Left hindlimb (tissue), 1 donor: ENCODE measurements around the gene RIMS4.
A peak's percentile ranks its signal among the peaks of the same experiment; 100 is the strongest.

Experiments used
- DNase-seq: peaks from one replicate; pipeline ENCODE4 v3.0.0-alpha.2; 2018

RIMS4 gene

GRCh38 chr20:44738813-44739477 is 71.4 kb downstream of the RIMS4 start:
- no peak for DNase-seq

GRCh38 chr20:44737116-44737515 is 73.2 kb downstream of the RIMS4 start:
- DNase-seq, result no peak

GRCh38 chr20:44736170-44737021 is 74.0 kb downstream of the RIMS4 start:
- DNase-seq, result peak; percentile 70

DNA sequence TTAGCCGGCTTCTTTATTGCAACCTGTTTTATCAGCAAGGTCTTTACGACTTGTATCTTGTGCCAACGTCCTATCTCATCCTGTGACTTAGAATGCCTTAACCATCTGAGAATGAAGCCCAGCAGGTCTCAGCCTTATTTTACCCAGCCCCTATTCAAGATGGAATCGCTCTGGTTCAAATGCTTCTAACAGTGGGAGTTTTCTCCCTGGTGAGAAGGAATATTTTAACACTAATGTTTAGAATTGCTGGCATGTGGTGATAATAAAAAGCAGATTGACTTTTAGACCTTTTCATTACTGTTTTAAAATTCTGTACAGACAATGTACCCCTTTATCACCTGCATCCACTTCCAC is 74.6 kb downstream of the RIMS4 start:
- no peak for DNase-seq

- no peak for DNase-seq
Measured at GRCh38 chr20:44734938-44735337, 75.4 kb downstream of the RIMS4 start.

DNA sequence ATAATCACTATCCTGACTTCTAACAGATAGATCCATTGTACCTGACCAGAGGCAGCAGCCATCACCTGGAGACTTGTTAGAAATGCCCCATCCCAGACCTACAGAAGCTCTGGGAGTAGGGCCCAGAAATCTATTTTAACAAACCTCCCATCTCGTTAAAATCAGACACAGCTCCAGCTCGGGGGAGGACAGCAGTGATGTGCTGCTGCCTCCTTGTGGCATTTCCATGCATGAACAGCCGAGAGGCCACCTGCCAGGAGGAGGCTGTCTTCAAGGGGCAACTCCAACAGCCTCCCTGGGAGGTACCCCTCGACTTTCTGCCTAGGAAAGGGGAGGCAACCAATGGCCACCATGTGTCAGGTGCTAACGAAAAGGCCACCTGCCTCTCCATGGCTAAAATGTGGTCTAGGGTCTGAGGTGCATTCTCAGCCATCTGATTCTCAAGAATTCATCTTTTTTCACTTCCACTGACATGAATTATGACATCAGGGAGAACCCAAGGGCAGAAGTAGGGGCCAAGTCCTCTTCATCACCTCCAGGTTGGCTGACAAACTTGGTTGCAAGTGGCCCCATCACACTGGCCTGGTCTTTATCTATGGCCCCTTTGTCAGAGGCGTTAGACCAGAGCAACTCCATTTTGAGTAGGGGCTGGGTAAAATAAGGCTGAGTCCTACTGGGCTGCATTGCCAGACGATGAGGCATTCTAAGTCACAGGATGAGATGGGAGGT is 76.8 kb downstream of the RIMS4 start:
- DNase-seq, result peak; percentile 65

GRCh38 chr20:44732327-44732726 is 78.0 kb downstream of the RIMS4 start:
- DNase-seq, result no peak

DNA sequence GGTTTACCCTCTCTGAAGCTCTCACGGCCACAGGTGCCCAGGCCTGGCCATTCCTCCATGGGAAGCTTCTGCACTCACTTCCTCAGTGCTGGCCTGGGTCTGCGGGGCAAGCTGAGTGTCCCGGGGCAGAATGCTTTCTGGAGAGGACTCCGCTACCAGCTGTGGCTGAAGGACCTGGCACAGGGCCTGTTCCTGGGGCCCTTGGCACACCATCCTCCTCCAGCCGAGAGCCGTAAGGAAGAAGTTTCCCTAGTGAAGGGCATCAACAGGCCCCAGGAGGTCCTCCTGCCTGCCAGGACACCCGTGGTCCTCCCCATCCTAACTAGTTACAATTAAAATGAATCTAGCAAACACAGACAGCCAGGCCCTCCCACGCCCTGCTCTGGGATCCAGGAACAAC is 78.7 kb downstream of the RIMS4 start:
- no peak for DNase-seq

DNA sequence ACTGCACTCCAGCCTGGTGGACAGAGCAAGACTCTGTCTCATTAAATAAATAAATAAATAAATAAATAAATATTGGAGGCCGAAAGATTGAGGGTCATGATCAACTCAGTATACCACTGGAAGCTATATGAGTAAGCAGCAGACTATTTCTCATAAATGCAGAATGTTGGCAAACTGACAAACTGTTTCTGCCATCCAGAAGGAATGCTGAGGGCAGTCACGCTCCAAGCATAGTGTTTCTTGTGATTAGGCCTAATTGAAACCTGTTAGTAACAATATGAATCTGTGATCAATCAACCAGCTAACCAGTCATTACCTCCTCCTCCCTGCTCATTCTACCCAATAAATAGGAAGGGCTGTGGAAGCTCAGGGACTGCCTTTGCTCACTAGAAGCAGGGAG is 79.9 kb downstream of the RIMS4 start:
- no peak for DNase-seq

DNA sequence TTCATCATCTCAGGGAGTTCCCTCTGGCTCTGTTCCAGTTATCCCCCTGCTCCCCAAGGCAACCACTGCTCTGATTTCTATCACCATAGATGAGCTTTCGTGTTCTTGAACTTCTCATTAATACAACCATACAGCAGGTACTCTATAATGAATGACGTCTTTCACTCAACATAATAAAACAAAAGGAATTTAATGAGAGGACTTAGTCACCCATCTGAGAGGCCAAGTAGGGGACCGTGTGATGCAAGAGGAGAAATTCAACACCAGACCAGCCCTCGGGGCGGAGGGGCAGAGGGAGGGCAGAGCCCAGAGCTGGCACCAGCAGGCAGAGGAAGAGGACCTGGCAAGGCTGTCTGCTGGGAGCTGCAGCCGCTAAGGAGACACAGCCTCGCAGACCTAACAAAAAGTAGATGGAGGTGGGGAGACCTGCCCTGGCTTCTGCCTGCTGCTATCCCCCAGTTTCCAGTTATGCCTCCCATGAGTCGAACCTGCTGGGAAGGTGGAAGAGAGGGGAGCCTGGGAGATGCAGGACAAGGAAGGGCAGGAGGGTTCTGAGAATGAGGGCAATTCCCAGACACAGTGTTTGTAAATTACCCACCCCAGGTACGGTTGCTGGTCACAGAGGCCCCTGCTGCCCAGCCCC is 81.4 kb downstream of the RIMS4 start:
- no peak for DNase-seq

- no peak for DNase-seq
Measured at GRCh38 chr20:44727651-44728050, 82.7 kb downstream of the RIMS4 start.

DNA sequence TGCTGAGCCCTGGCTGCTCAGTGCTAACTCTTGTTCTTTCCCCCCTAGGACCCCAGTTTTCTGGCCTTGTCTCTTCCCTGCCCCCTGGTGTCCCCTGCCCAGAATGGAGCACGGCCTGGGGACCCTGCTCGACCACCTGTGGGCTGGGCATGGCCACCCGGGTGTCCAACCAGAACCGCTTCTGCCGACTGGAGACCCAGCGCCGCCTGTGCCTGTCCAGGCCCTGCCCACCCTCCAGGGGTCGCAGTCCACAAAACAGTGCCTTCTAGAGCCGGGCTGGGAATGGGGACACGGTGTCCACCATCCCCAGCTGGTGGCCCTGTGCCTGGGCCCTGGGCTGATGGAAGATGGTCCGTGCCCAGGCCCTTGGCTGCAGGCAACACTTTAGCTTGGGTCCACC is 83.3 kb downstream of the RIMS4 start:
- no peak for DNase-seq

GRCh38 chr20:44725837-44726236 is 84.5 kb downstream of the RIMS4 start:
- DNase-seq, result no peak

- no peak for DNase-seq
Measured at GRCh38 chr20:44724423-44725091, 85.8 kb downstream of the RIMS4 start.

- no peak for DNase-seq
Measured at GRCh38 chr20:44723798-44724362, 86.5 kb downstream of the RIMS4 start.

DNA sequence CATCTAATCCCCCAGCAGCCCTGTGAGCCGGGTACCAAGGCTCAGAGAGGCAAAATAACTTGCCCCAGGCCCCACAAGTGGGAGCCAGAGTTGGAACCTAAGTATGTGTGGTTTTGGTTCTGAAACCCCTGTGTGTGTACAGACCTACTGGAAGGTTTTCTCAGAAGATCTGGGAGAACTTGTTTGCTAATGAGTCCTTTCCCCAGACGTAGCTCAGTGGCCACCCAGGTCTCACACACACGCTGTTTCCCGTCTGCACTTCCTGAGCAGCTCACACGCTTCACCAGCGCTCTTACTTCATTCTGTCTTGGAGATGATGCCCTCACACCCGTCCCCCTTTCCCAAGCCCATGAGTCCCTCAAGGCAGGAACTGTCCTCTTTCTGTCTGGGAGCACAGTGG is 87.0 kb downstream of the RIMS4 start:
- DNase-seq, result no peak

GRCh38 chr20:44722990-44723389 is 87.4 kb downstream of the RIMS4 start:
- DNase-seq, result no peak

DNA sequence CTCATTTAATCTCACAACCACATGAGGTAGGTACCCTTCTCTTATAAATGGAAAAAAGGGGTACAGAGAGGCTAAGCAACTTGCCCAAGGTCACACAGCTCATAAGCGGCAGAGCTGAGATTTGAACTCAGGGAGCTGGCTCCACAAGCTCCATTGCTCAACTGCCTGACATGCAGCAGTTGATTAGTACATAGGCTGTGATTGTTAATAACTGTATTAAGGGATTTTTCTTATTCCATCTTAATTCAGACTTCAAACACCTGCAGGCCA is 88.6 kb downstream of the RIMS4 start:
- peak; percentile 0 for DNase-seq

- peak; percentile 6 for DNase-seq
Measured at GRCh38 chr20:44720997-44721784, 89.2 kb downstream of the RIMS4 start.

DNA sequence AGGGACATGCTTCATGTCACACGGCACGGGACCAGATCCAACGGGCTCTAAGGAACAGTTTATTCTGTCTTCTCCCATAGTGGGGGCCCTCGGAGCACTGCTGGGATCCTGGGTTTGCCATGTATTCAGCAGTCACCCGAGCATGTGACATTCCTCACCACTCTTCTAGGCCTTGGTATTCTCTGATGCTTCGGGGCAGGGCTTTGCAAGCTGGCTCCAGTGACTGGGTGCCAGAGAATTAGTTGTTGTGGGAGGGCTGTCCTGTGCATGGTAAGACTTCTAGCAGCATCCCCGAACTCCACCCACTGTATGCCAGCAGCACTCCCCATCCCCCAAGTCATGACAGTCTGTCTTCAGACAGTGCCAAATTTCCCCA is 89.7 kb downstream of the RIMS4 start:
- DNase-seq, result no peak

GRCh38 chr20:44719841-44720240 is 90.5 kb downstream of the RIMS4 start:
- no peak for DNase-seq

- DNase-seq, result no peak
Measured at GRCh38 chr20:44717986-44718385, 92.4 kb downstream of the RIMS4 start.
